Measurements from ENCODE around the gene KRTAP22-2.

The KRTAP22-2 gene

DNA sequence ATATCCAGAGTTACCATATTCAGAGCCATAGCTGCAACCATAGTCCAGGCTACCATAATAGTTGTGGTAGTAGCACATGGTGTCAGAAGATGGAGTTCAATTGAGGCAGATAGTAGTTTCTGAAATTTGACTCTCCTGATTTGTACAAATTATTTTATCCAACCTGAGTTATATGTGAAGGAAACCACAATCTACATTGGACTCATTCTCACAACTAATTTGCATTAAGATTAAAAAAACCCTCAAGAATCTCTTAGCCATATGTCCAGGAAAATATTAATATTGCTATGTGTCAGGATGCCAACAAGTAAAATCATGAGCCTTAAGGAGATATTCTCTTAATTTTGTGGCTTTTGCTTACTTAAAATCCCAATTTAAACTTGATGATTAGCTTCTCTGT lies at the start of gene KRTAP22-2:
TSS of gene KRTAP22-2 (minus strand) at position 101 of the 400 bp plus-strand sequence.
- DNase-seq: no peak

DNA sequence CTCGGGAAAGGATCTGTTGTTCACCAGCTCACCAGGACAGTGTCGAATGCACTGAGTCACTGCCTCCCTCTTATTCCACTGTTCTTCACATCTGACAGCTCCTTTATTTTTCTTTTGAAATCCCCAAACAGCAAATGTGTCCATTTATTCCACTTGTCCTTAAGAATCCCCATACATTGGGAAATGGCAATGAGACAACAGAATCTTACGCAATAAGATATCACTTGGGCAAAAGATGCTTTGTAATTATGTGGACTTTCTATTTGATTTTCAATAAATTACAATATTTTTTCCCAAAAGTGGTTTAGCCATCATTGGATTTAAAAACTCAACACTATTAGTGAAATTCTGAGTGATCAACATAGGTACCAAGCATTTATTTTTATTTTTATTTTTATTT lies 48.5 kb upstream of the KRTAP22-2 start:
- no peak for DNase-seq

- DNase-seq: no peak
These were observed 44.7 kb upstream of the KRTAP22-2 start, which contains the start of gene KRTAP20-2 for GRCh38 chr21:30634906-30635305. TSS of gene KRTAP20-2 (plus strand) at chr21:30635206. CDS start at chr21:30635264, 58 bp downstream.

DNA sequence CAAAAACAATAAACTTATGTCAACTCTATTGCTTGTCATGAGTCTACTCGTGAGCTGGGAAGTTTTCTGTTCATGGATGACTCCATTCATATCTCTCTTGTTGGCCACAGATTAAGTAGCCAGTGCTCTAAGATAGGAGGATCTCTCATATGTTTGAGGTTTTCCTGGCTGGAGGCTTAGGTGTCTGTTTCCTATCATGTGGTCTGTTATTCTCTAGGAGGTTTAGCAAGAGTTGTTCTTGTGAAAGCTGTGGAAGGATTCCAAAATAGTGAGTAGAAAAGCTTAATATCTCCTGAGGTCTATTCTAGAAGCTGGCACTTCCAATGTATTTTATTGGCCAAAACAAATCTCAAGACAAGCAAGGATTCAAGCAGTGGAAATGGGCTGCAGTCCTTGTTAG lies 39.0 kb upstream of the KRTAP22-2 start:
- DNase-seq: no peak

DNA sequence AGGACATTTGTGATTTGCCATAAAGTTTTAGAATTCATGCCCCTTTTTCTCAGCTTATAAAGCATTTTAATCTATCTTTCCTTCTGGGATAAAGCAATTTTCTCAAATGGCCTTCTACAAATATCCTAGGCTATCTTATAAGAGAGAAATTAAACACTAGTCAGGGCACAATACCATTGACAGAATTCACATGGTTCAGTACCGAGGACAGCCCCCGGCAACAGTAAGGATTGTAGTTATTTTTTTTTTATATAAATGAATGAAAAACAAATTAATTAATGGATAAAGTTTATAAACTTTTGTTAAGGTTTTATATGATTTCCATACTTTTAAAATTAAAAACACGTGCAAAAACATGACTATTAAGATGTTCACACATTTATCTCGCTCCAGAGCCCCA lies 37.9 kb upstream of the KRTAP22-2 start:
- no peak for DNase-seq

- no peak for DNase-seq
These were observed 35.4 kb upstream of the KRTAP22-2 start for GRCh38 chr21:30625449-30626165.

GRCh38 chr21:30623362-30623761 lies 33.2 kb upstream of the KRTAP22-2 start:
- no peak for DNase-seq

GRCh38 chr21:30620522-30620921 lies 30.3 kb upstream of the KRTAP22-2 start, which contains the start of gene KRTAP20-4:
TSS of gene KRTAP20-4 (plus strand) at chr21:30620627.
- no peak for DNase-seq

- no peak for DNase-seq
These were observed 29.9 kb upstream of the KRTAP22-2 start for GRCh38 chr21:30620080-30620479.

DNA sequence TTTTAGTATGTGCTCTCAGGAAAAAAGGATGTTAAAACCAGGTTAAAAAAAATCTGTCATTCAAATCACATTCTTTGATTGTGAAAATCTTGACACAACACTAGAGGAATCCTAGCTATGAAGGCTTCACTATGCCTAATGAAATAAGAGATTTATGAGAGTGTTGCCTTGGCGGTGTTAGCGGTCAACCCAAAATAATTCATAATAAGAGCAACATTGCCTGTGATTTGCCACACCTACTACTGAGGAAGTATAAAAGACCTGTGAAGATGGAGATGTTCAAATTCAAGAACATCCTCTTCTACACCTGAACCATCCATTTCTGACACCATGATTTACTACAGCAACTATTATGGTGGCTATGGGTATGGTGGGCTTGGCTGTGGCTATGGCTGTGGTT lies 25.9 kb upstream of the KRTAP22-2 start, which contains the start of gene KRTAP20-1:
TSS of gene KRTAP20-1 (plus strand) at position 301 of the 400 bp plus-strand sequence. CDS start at position 331, 30 bp downstream.
- no peak for DNase-seq

DNA sequence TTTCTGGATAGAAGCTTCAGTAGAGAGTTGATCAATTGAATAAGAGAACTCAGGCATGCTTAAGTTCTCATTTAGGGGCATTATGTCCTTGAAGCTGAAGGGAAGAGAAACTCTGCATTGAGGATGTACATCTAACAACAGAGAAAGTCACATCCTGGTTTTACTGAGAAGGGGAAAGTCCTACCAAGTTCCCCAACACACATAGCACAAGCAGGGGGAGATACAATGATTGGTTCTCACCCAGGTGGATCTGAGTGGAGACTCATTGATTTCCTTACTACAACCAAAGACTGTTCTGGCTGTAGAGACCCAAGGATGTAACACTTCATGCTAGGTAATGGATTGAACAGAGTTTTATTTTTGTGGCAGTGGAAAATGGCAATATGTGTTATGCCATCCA lies 25.0 kb upstream of the KRTAP22-2 start:
- no peak for DNase-seq

DNA sequence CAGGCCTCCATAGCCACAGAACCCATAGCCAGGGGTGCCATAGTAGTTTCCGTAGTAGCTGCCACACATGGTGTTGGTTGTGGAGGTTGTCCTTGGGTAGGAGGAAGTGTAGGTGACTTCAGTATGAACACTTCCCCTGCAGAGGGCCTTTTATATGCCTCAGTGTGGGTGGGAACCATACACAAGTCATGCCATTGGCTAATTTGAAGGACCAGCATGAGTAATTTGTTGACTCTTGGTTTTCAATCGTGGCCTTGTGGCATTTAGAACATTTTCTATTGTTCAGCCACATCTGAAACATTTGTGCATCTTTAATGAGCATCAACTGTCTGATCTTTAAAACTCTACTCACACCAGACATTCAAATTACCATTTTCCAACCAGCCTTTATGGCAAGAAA lies 23.6 kb upstream of the KRTAP22-2 start, which contains the start of gene KRTAP6-1:
TSS of gene KRTAP6-1 (minus strand) at position 95 of the 400 bp plus-strand sequence. CDS start at position 69, 26 bp downstream.
- DNase-seq: no peak

DNA sequence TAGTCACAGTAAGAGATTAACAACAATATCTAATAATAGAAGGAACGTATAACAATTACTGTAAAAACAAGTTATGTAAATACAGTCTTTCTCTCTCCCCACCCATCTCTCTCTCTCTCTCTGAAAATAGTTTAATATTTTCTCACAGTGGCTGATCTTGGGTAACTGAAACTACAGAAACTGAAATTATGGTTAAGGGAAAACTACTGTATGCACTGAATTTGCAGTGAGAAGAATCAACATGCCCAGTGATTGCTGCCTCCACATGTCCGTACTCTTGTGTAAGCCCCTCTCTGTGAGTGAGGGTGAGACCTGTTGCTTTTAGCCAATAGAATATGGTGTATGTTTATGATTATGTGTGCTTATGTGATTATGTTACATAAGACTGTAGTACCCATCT lies 21.9 kb upstream of the KRTAP22-2 start:
- no peak for DNase-seq

GRCh38 chr21:30605968-30606367 lies 15.8 kb upstream of the KRTAP22-2 start:
- DNase-seq: no peak

GRCh38 chr21:30600787-30601186 lies 10.6 kb upstream of the KRTAP22-2 start, which contains the start of gene KRTAP22-1:
TSS of gene KRTAP22-1 (plus strand) at chr21:30601087.
- no peak for DNase-seq

DNA sequence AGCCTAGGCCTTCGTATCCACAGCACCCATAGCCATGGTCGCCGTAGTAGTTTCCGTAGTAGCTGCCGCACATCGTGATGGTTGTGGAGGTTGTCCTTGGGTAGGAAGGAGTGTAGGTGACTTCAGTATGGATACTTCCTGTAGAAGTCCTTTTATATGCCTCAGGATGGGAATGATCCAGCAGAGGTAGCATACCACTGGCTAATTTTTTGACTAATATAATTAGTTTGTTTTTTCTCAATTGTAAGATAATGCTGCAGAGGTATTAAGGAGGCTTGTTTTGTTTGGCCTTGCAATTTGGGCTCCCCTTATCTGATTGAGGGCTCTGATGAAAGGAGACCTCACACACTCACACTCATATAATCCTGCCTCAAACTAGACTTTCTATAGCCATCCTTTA lies 8.6 kb upstream of the KRTAP22-2 start, which contains the start of gene KRTAP6-2:
TSS of gene KRTAP6-2 (minus strand) at position 101 of the 400 bp plus-strand sequence. CDS start at position 73, 28 bp downstream.
- no peak for DNase-seq

DNA sequence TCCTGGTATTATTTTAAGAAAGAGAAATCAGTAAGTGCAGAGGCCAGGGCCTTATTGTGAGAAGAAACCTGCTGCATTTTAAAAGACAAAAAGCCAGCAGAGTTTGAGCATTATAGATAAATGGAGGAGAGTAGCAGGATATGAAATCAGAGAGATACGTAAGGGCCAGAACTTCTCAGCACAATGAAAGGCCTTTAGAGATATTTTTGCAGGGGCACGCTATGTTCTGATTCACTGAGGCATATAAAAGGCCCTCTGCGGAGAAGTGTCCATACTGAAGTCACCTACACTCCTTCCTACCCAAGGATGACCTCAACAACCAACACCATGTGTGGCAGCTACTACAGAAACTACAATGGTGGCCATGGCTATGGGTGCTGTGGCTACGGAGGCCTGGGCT lies 1.9 kb upstream of the KRTAP22-2 start, which contains the start of gene KRTAP6-3:
TSS of gene KRTAP6-3 (plus strand) at position 301 of the 400 bp plus-strand sequence. CDS start at position 307, 6 bp downstream.
- DNase-seq: no peak

GRCh38 chr21:30582870-30583269 lies 7.3 kb downstream of the KRTAP22-2 start:
- no peak for DNase-seq

DNA sequence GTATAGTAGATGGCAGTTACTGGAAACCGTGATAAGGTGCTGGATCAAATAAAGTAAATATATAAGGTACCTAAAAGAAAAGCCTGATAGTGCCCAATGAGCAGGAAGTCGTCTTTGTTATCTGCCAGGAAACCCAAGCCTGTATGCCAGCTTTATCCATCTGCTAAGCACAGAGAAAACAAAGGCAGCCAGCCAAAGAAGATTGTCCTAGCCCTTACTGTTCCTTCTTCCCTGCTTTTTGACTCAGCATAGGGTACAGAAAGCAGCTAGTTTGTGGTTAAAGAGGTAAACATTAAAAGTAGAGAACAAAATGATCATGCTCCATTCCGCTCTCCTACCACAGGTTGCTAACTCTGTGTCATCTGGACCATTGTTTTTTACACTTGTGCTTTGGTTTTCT lies 10.1 kb downstream of the KRTAP22-2 start:
- DNase-seq: no peak

DNA sequence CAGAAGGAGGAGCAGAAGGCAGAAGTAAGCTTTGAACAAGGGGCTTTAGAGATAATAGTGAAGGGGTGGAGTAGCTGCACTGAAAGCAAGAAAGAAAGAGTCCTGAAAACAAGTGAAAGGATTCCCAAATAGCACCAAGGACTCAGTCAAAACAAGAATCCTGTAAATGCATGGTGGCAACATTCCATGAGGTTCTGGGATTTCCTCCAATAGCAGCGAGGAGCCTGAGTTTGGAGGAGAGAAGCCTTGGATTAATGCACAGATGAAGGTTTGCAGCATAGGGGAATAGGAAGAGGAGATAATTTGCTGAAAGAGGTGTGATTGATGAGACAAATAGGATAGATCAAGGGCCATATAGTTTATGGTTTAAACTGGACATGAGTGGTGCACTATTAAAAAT lies 10.9 kb downstream of the KRTAP22-2 start:
- DNase-seq: no peak

- no peak for DNase-seq
These were observed 12.4 kb downstream of the KRTAP22-2 start for GRCh38 chr21:30577766-30578165.

- no peak for DNase-seq
These were observed 22.6 kb downstream of the KRTAP22-2 start for GRCh38 chr21:30567617-30568016.

DNA sequence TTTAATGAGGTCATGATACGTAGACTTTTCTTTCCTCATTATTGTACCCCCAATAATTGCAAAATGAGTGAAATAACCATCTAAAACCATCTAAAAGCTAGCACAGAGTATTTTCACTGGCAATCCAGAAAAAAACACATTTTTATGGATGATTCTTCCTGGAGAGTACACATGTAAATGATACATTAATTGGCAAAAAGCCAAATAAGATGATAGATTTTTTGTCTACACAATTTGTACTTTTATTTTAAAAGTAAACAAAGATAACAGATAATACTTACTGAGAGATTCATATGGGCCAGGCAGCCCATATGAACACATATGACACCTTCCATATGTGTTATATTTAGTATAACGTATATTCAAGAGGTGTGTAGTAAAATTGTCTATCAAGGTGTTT lies 26.6 kb downstream of the KRTAP22-2 start:
- DNase-seq: no peak

DNA sequence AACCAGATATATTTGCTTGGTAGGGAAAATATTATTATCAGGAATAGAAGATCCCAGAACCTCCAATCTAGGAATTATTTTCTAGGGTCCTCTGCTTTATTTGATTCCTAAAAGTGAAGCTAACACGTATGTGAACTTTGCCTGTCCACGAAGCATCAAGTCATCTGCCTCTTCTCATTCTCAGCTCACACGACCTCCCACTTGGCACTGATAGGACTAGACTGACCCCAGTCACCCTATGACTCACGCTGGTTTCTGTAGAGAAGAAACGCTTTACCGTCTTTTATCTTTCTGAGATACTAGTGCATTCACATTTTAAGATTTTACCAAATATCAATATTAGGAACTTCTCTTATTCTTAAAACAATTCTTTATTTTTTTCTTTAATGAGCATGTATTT lies 27.1 kb downstream of the KRTAP22-2 start:
- no peak for DNase-seq

Data from NCI-H1417 treated with DMSO at 0.1 percent for 48 hours (cell line).